DMS53 treated with DMSO at 0.1 percent for 48 hours (cell line): ENCODE results near the gene USP7.
"Not testable (repeated sequence)": the region's sequence is repeated elsewhere in the genome, so short reads cannot be mapped to it uniquely, and the experiment has no call there.

Experiments
- DNase-seq: peaks from one replicate; lab custom pipeline; 2025; ENCODE audit not compliant: unreplicated experiment; lab: John Stamatoyannopoulos, UW

The USP7 gene

DNA sequence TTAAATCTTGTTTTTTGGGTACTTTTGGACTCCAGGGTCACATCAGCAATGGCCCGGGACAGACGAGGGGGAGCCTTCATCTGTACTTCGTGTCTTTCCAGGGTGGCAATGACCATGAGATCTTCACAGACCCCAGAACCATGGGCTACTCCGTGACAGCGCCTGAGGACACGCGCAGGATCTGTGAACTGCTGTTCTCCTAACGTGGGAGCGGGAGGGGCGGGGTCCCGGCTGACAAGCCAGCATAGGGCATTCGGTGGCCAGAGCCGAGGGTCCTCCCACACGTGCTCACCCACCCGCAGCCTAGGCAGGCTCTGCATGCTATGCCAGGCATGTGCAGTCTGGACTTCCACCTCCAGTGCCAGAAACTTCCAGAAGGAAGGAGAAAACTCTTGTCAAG, 116.1 kb downstream of the USP7 start:
- no peak for DNase-seq

- no peak for DNase-seq
Measured at GRCh38 chr16:8847145-8847544, 116.6 kb downstream of the USP7 start.

- DNase-seq = no peak
Measured at GRCh38 chr16:8846401-8846932, 117.2 kb downstream of the USP7 start.

DNA sequence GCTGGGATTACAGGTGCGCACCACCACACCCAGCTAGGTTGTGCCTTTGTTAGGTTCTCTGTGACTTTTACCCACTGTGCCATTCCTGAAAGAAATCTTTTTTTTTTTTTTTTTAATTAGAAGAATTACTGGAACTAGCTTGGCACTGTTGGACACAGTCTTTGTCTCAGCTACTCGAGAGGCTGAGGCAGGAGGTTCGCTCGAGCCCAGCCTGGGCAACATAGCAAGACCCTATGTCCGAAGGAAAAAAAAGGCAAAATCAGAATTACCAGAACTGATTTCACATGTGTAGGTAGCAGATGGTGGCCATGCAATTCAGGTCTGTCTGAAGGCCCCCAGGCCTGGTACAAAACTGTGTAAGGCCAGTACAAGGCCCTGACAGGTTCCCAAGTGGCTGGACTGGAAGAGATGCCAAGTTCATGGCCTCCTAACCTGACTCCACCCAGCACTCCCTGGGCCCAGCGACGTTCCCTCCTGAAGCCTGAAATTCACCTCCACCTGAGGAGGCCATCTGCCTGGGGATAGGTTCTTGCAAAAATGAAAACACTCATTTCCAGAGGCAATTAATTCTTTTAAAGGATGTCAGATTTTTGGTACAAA, 117.9 kb downstream of the USP7 start:
- DNase-seq = no peak

DNA sequence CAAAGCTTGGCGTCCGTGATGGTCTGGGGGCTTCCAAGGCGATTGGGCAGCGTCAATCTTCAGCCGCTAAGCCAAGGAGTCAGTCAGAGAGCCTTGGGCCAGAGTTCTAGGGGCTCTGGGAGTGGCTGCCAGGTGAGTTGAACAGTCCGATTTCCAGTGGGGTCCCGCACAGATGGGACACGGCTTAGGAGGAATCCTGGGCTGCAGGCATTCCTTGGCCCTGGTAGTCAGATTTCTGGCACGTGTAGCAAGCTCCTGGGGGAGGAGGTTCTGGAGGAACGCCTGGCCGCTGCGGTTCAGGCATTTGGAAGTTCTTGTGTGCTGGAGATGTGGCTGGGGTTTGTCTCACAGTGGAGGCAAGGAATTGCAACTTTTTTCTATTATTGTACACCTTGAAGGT, 120.4 kb downstream of the USP7 start:
- not testable (repeated sequence) for DNase-seq
